ENCODE results near the gene TRABD2B.

- TF ChIP-seq CTCF (IDR thresholded peaks at IDR 0.05) (no peak), POLR2A (IDR thresholded peaks at IDR 0.05) (no peak)
Observed at GRCh38 chr1:47764461-47765046, 232.6 kb downstream of the TRABD2B start.
